Breast epithelium (tissue), 3 donors: Measurements from ENCODE around the gene NBPF3.

Experiments
- CTCF ChIP-seq, 3 donors: fragments of 450-650 bp; IDR thresholded peaks; one replicate each; pipeline ENCODE4 v1.5.1; 2016 to 2017; ENCODE audit warnings: antibody characterized with exemption in 3 of 3, mild to moderate bottlenecking in 3 of 3, moderate library complexity in 3 of 3
- POLR2A ChIP-seq: fragments of 450-650 bp; IDR thresholded peaks from one replicate; pipeline ENCODE4 v1.6.1; 2016; ENCODE audit warnings: antibody characterized with exemption, mild to moderate bottlenecking, moderate library complexity

- TF ChIP-seq POLR2A: no peak
- TF ChIP-seq CTCF (IDR thresholded peaks at IDR 0.05): no peak
Observed at GRCh38 chr1:21397813-21398188, 42.1 kb upstream of the NBPF3 start.
